Sigmoid colon (tissue), 7 donors: ENCODE measurements around the gene GPATCH2. TPM values are rescaled to one million over a fixed set of nuclear protein-coding genes. Genes with fewer than 3 reads are reported as not detected.
"Not testable (repeated sequence)": the region's sequence is repeated elsewhere in the genome, so short reads cannot be mapped to it uniquely, and the experiment has no call there.

Experiments used
- DNase-seq: peaks from one replicate; pipeline ENCODE4 v3.0.0-alpha.2; 2019
- H3K27ac ChIP-seq, 4 donors: fragments of 200-600 bp; sonication (generic); one replicate each; pipeline ENCODE4 v1.5.1; 2016 to 2019; ENCODE audit warnings: mild to moderate bottlenecking in 1 of 4
- H3K27me3 ChIP-seq, 3 donors: fragments of 200-600 bp; sonication (generic); one replicate each; pipeline ENCODE4 v1.5.1; 2019; ENCODE audit warnings: mild to moderate bottlenecking in 1 of 3
- H3K36me3 ChIP-seq, 4 donors: fragments of 200-600 bp; sonication (generic); one replicate each; pipeline ENCODE4 v1.5.1; 2016 to 2019
- H3K4me1 ChIP-seq, 4 donors: fragments of 200-600 bp; sonication (generic); one replicate each; pipeline ENCODE4 v1.5.1; 2017 to 2019
- H3K4me3 ChIP-seq, 4 donors: fragments of 200-600 bp; sonication (generic); one replicate each; pipeline ENCODE4 v1.5.1; 2017 to 2019; ENCODE audit warnings: mild to moderate bottlenecking in 2 of 4, moderate library complexity in 1 of 4
- H3K9me3 ChIP-seq, 4 donors: fragments of 200-600 bp in 3 of 4; sonication (generic) in 3 of 4; one replicate each; pipeline versions ENCODE4 v1.5.1 to v1.6.1; 2013 to 2019
- EP300 ChIP-seq, 4 donors: sonication (generic); formaldehyde crosslinking; IDR thresholded peaks; one replicate each; pipeline ENCODE4 v1.6.1; 2017; ENCODE audit warnings: antibody characterized with exemption in 4 of 4
- POLR2A ChIP-seq, 2 donors: fragments of 450-650 bp; IDR thresholded peaks; one replicate each; pipeline ENCODE4 v1.6.1; 2016; ENCODE audit warnings: antibody characterized with exemption in 2 of 2, mild to moderate bottlenecking in 2 of 2, moderate library complexity in 2 of 2
- POLR2AphosphoS5 ChIP-seq, 4 donors: sonication (generic); formaldehyde crosslinking; IDR thresholded peaks; one replicate each; pipeline ENCODE4 v1.6.1; 2017; ENCODE audit warnings: antibody characterized with exemption in 4 of 4
- WGBS, 2 donors: extraction: QIAGEN DNeasy Blood & Tissue Kit; methylation state at CpG; one replicate each; pipeline ENCODE4 v1.1.7; 2013; 5-methylcytosine and 5-hydroxymethylcytosine counted together
- intact Hi-C: fragments of 100-400 bp; cut with DNase I; formaldehyde crosslinking; loops from one replicate; pipeline ENCODE4 v1.15.1; 2023
- polyA plus RNA-seq, 3 donors: library from polyadenylated mRNA; stranded (reverse); fragments of 200-250 nt; gene quantifications; one replicate each; pipeline ENCODE4 v1.2.3, GENCODE V29; 2013
- total RNA-seq, 4 donors: library from RNA; depleted of rRNA; stranded (reverse); fragments of >200 nt; gene quantifications; one replicate each; pipeline ENCODE4 v1.1.0, GENCODE V29; 2016
- TF ChIP-seq, protein P1 (sequence below), 4 experiments: fragments of 450-650 bp in 3 of 4; fragments of 200-600 bp in 1 of 4; IDR thresholded peaks; one replicate each; pipeline ENCODE4 v1.5.1; 2016 to 2019; ENCODE audit warnings: antibody characterized with exemption in 4 of 4, mild to moderate bottlenecking in 3 of 4, moderate library complexity in 2 of 4
- donor health status: healthy with polysubstance abuse.
- donor health status: Bipolar disorder and iron deficiency.
- donor health status: healthy.

The GPATCH2 gene
- total and polyA plus RNA-seq, 7 donors, result 3.0 to 18.5 (median 12.2) TPM

DNA sequence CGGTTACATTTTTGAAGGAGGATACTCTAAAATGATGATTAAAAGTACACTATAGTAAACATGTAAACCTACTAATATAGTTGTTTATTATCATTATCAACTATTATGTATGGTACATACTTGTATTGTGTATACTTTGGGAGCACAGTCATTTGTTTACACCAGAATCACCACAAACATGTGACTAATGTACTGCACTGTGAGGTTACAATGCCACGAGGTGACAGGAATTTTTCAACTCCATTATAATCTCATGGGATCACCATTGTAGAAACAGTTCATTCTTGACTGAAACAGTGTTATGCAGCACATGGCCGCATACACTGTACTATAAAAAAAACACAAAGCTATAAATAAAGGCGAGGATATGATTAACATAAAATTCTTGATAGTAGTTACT, 44.3 kb downstream of the GPATCH2 start:
- TF ChIP-seq POLR2A (IDR thresholded peaks at IDR 0.05), result no peak
- TF ChIP-seq POLR2AphosphoS5 (IDR thresholded peaks at IDR 0.05), result no peak
- TF ChIP-seq, protein P1, sequence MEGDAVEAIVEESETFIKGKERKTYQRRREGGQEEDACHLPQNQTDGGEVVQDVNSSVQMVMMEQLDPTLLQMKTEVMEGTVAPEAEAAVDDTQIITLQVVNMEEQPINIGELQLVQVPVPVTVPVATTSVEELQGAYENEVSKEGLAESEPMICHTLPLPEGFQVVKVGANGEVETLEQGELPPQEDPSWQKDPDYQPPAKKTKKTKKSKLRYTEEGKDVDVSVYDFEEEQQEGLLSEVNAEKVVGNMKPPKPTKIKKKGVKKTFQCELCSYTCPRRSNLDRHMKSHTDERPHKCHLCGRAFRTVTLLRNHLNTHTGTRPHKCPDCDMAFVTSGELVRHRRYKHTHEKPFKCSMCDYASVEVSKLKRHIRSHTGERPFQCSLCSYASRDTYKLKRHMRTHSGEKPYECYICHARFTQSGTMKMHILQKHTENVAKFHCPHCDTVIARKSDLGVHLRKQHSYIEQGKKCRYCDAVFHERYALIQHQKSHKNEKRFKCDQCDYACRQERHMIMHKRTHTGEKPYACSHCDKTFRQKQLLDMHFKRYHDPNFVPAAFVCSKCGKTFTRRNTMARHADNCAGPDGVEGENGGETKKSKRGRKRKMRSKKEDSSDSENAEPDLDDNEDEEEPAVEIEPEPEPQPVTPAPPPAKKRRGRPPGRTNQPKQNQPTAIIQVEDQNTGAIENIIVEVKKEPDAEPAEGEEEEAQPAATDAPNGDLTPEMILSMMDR (IDR thresholded peaks at IDR 0.05), result no peak
- no peak for TF ChIP-seq EP300 (IDR thresholded peaks at IDR 0.05)
- no peak overlapping the region for H3K4me3 ChIP-seq
- H3K36me3 ChIP-seq, result peaks cover 0 to 9% (median 0%) of the 10 kb centered on the region in 4 donors
- 72 to 84% methylated on average over 4 of the region's 4 CpGs for WGBS, 2 donors
- H3K27me3 ChIP-seq, result no peaks in the 10 kb centered on the region
- no peak for DNase-seq
- no peak overlapping the region for H3K27ac ChIP-seq
- no peaks in the 10 kb centered on the region for H3K9me3 ChIP-seq
- no peaks in the 10 kb centered on the region for H3K4me1 ChIP-seq
- intact Hi-C loops, result no loop called here

DNA sequence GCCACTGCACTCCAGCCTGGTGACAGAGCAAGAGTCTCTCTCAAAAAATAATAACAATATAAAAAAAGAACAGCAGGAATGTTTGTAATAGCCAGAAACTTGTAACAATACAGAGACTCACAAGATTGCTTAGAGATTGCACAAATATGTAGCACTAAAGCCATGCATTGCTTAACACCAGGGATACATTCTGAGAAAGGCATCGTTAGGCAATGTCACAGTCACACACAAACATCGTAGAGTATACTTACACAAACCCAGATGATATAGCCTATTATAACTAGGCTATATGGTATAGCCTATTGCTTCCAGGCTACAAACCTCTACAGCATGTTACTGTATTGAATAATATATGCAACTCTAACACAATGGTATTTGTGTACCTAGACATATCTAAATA, 45.3 kb downstream of the GPATCH2 start:
- 82 to 85% methylated on average over 2 of the region's 2 CpGs for WGBS, 2 donors
- intact Hi-C loops, result no loop called here

DNA sequence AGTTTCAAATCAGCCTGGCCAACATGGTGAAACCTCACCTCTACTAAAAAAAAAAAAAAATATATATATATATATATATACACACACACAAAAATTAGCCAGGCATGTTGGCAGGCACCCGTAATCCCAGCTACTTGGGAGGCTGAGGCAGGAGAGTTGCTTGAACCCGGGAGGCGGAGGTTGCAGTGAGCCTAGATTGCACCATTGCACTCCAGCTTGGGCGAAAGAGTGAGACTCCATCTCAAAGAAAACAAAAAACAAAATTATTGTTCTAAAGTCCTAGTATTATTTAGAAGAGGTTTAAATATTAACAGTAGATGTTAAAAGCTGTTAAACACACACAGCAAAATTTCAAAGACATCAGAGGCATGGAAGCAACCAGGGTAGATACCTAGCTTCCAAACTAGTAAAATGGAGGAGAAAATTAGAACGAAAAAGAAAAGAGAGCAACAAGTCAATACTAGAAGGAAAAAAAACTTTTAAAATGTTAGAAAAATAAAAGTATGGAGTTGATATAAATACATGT, 46.5 kb downstream of the GPATCH2 start:
- DNase-seq, H3K27ac ChIP-seq, H3K4me3 ChIP-seq, H3K9me3 ChIP-seq, H3K36me3 ChIP-seq, H3K4me1 ChIP-seq, intact Hi-C loops, H3K27me3 ChIP-seq: not testable (repeated sequence)
- WGBS, 2 donors, result 95 to 96% methylated on average over 5 of the region's 5 CpGs

More for the DNA sequence above, 45.3 kb downstream of the GPATCH2 start:
- Histone ChIP-seq H3K9me3 (no peaks in the 10 kb centered on the region), H3K36me3 (peaks cover 0 to 9% (median 0%) of the 10 kb centered on the region in 4 donors), H3K27me3 (no peaks in the 10 kb centered on the region), H3K4me1 (no peaks in the 10 kb centered on the region), H3K27ac (no peak overlapping the region), H3K4me3 (no peak overlapping the region)
- TF ChIP-seq, protein P1 (IDR thresholded peaks at IDR 0.05), result no peak
- no peak for TF ChIP-seq POLR2A (IDR thresholded peaks at IDR 0.05)
- no peak for TF ChIP-seq POLR2AphosphoS5 (IDR thresholded peaks at IDR 0.05)
- TF ChIP-seq EP300 (IDR thresholded peaks at IDR 0.05), result no peak
- DNase-seq, result no peak

DNA sequence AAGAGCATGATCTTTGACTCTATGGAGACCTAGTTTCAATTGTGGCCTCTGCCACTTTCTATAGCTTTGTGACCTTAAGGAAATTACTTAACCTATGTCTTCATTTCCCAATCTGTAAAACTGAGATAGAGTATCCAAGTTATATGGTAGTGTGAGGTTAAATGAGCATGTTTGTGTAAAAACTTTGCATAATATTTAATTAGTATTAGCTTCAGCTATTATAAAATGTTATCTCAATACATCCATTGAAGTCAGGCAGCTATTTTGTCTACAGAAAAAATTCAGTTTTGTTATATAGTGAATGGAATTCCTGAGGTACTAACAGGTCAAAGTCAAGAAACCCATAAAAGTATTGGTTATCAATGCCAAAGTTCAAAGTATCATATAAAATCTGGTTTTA, 53.6 kb downstream of the GPATCH2 start:
- no peaks in the 10 kb centered on the region for H3K36me3 ChIP-seq
- no peak overlapping the region for H3K4me3 ChIP-seq
- intact Hi-C loops, result no loop called here
- H3K4me1 ChIP-seq, result no peaks in the 10 kb centered on the region
- H3K9me3 ChIP-seq, result no peaks in the 10 kb centered on the region
- no peak overlapping the region for H3K27ac ChIP-seq
- H3K27me3 ChIP-seq, result no peaks in the 10 kb centered on the region
- TF ChIP-seq, protein P1 (IDR thresholded peaks at IDR 0.05), result no peak
- no peak for TF ChIP-seq EP300 (IDR thresholded peaks at IDR 0.05)
- no peak for TF ChIP-seq POLR2A (IDR thresholded peaks at IDR 0.05)
- TF ChIP-seq POLR2AphosphoS5 (IDR thresholded peaks at IDR 0.05), result no peak
- no peak for DNase-seq

DNA sequence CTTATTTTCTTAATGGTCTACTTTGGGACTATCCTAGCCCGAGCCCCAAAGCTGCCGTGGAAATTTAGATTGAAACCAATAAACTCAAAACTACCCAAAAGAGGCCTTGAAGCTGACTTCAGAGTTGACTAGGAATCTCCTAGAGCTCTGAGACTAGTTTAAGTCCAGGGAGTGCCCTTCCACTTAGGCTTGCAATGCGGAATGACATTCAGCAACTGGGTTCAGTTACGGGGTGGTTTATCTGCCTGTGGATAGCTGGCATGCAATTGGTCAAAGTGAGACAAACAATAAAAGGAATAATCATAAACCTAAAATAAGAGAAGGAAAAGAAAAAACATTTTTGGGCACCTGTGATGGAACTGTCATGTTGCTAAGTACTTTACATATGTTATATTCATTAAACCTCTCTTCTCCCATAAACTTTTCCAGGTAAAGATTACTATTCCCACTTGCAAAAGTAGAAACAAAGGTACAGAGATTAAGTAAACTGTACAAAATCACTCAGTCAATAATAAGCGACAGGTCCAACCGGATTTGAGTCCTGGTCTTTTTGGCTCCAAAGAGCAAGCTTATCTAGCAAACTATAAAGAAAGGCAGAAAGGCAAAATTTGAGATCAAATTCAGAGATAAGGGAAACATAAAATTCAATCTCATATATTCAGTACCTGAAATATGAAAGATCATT, 56.5 kb downstream of the GPATCH2 start:
- no peak for DNase-seq
- no peaks in the 10 kb centered on the region for H3K4me1 ChIP-seq
- no peak overlapping the region for H3K4me3 ChIP-seq
- no peaks in the 10 kb centered on the region for H3K27me3 ChIP-seq
- 30 to 77% methylated on average over 6 of the region's 6 CpGs for WGBS, 2 donors
- H3K36me3 ChIP-seq, result no peaks in the 10 kb centered on the region
- H3K9me3 ChIP-seq, result no peaks in the 10 kb centered on the region
- intact Hi-C loops, result no loop called here
- H3K27ac ChIP-seq, result no peak overlapping the region
- TF ChIP-seq, protein P1 (IDR thresholded peaks at IDR 0.05), result no peak
- TF ChIP-seq POLR2A (IDR thresholded peaks at IDR 0.05) (no peak), EP300 (IDR thresholded peaks at IDR 0.05) (no peak), POLR2AphosphoS5 (IDR thresholded peaks at IDR 0.05) (no peak)
